Measurements from ENCODE around the gene ZIC5. TPM values are rescaled to one million over a fixed set of nuclear protein-coding genes. Genes with fewer than 3 reads are reported as not detected.
A peak's percentile ranks its signal among the peaks of the same experiment; 100 is the strongest.

Gene ZIC5
- polyA plus RNA-seq, 1 donor from 2014 or later = 0.94 TPM

DNA sequence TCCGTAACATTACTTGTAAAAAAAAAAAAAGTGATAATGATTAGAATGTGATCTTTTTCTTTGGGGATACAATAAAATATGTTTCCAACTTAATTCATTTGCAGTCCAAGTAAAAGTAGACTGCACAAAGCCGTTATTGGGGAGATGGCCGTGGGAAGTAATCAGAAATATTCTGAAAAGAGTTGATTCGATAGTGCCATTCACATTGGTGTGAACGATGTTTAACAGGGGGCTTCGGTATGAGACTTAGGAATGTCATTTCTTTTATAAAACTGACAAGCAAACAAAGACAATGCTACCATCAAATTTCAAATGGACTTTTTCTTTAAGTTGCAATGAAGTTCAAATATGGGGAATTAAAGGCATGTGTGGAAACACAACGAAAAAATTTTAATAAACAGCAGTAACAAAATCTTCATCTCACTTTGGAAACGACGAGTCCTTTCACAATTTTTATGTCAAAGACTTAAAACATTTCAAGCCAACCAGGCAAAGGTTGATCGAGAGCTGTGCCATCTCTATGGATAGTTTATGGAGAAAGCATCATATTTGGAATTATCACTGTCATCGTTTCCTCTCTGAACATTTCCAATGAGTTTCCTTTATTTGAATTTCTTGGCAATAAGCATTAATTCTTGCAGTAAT, 1.7 kb upstream of the ZIC5 start:
- H3K9ac ChIP-seq (ENCODE audit: low read length) = no peak overlapping the region
- H3K27ac ChIP-seq (ENCODE audit: low read length) = no peak overlapping the region
- no peaks in the 10 kb centered on the region for H3F3A ChIP-seq (ENCODE audit: insufficient read depth, low read length, poor library complexity, severe bottlenecking)
- H4K20me1 ChIP-seq (ENCODE audit: insufficient read depth) = no peaks in the 10 kb centered on the region
- H3K27me3 ChIP-seq (ENCODE audit: insufficient read depth, low read depth, low read length) = peaks cover 81% of the 10 kb centered on the region
- H3K4me2 ChIP-seq (ENCODE audit: low read length) = no peak overlapping the region
- TF ChIP-seq TAF1 (IDR thresholded peaks at IDR 0.05; ENCODE audit: low read depth) (no peak), REST (IDR thresholded peaks at IDR 0.05; ENCODE audit: borderline replicate concordance) (no peak), POLR2AphosphoS5 (IDR thresholded peaks at IDR 0.05) (peak; percentile 20)
- H3K79me2 ChIP-seq (replicated peaks; ENCODE audit: insufficient read depth, low read length) = peaks cover 75% of the 10 kb centered on the region
- H2AFZ ChIP-seq (ENCODE audit: low read depth, low read length) = no peak overlapping the region
- no peaks in the 10 kb centered on the region for H3K36me3 ChIP-seq (ENCODE audit: insufficient read depth, low read length)
- no peaks in the 10 kb centered on the region for H3K9me3 ChIP-seq (ENCODE audit: low read length)
- no peaks in the 10 kb centered on the region for H3K9me2 ChIP-seq (ENCODE audit: insufficient read depth, low read length)
- no peak overlapping the region for H3K4me3 ChIP-seq (ENCODE audit: low read length)

- TF ChIP-seq, protein P1, sequence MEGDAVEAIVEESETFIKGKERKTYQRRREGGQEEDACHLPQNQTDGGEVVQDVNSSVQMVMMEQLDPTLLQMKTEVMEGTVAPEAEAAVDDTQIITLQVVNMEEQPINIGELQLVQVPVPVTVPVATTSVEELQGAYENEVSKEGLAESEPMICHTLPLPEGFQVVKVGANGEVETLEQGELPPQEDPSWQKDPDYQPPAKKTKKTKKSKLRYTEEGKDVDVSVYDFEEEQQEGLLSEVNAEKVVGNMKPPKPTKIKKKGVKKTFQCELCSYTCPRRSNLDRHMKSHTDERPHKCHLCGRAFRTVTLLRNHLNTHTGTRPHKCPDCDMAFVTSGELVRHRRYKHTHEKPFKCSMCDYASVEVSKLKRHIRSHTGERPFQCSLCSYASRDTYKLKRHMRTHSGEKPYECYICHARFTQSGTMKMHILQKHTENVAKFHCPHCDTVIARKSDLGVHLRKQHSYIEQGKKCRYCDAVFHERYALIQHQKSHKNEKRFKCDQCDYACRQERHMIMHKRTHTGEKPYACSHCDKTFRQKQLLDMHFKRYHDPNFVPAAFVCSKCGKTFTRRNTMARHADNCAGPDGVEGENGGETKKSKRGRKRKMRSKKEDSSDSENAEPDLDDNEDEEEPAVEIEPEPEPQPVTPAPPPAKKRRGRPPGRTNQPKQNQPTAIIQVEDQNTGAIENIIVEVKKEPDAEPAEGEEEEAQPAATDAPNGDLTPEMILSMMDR (IDR thresholded peaks at IDR 0.05; ENCODE audit: poor library complexity, severe bottlenecking) = no peak
- TF ChIP-seq EP300 (conservative IDR thresholded peaks at IDR 0.05; ENCODE audit: poor library complexity, severe bottlenecking) (no peak), MXI1 (conservative IDR thresholded peaks at IDR 0.05; ENCODE audit: poor library complexity, severe bottlenecking) (no peak), RAD21 (conservative IDR thresholded peaks at IDR 0.05) (no peak), REST (IDR thresholded peaks at IDR 0.05; ENCODE audit: borderline replicate concordance) (no peak)
- no peak overlapping the region for H2AFZ ChIP-seq (ENCODE audit: low read depth, low read length)
- no peaks in the 10 kb centered on the region for H3K9me2 ChIP-seq (ENCODE audit: insufficient read depth, low read length)
- H4K20me1 ChIP-seq (ENCODE audit: insufficient read depth) = no peaks in the 10 kb centered on the region
- no peak overlapping the region for H3K4me2 ChIP-seq (ENCODE audit: low read length)
- H3K79me2 ChIP-seq (replicated peaks; ENCODE audit: insufficient read depth, low read length) = peaks cover 75% of the 10 kb centered on the region
- H3K36me3 ChIP-seq (ENCODE audit: insufficient read depth, low read length) = no peaks in the 10 kb centered on the region
- peaks cover 4% of the 10 kb centered on the region for H3F3A ChIP-seq (ENCODE audit: insufficient read depth, low read length, poor library complexity, severe bottlenecking)
- no peaks in the 10 kb centered on the region for H3K9me3 ChIP-seq (ENCODE audit: low read length)
- no peak overlapping the region for H3K27ac ChIP-seq (ENCODE audit: low read length)
- peaks cover 81% of the 10 kb centered on the region for H3K27me3 ChIP-seq (ENCODE audit: insufficient read depth, low read depth, low read length)
- no peak overlapping the region for H3K9ac ChIP-seq (ENCODE audit: low read length)
- peak overlapping the region; percentile 48 for H3K4me3 ChIP-seq (ENCODE audit: low read length)
Observed at GRCh38 chr13:99972190-99972731, 694 bp upstream of the ZIC5 start.

All from neural cell (in vitro differentiated cells).